ENCODE measurements around the gene IQGAP2.

Gene IQGAP2

DNA sequence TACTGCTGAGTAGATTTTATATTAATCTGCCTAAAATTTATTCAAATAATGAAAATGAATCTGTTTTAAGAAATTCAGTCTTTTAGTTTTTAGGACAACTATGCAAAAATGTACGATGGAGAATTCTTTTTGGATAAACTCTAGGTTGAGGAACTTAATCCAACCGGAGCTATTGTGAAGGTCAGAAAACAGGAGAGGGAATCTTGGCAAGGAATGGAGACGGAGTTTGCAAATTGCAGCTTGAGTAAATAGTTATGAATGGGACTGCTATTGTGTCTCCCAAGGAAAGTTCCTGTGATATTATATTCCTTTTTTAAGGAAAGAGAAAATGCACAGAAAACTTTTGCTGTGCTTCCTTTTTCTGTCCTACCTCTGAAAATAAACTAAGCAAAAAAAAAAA, 67.9 kb downstream of the IQGAP2 start:
- Histone ChIP-seq H3K27ac (ENCODE audit: low read length) (no peak overlapping the region), H3K4me1 (ENCODE audit: control insufficient read depth, insufficient read depth, low read length) (no peaks in the 10 kb centered on the region), H3K9me3 (ENCODE audit: control insufficient read depth in 2 of 2, low read length in 2 of 2) (no peaks in the 10 kb centered on the region), H3K36me3 (ENCODE audit: control insufficient read depth in 2 of 2, insufficient read depth in 2 of 2, low read length in 2 of 2) (no peaks in the 10 kb centered on the region), H3K9ac (ENCODE audit: low read length in 2 of 2) (no peak overlapping the region), H3K4me3 (ENCODE audit: low read length in 2 of 2) (no peak overlapping the region), H3K27me3 (ENCODE audit: control insufficient read depth in 1 of 2, insufficient read depth in 2 of 2, low read length in 2 of 2) (no peaks in the 10 kb centered on the region)

- no peak overlapping the region for H3K4me3 ChIP-seq (ENCODE audit: low read length in 2 of 2)
- no peak overlapping the region for H3K27ac ChIP-seq (ENCODE audit: low read length)
- no peaks in the 10 kb centered on the region for H3K4me1 ChIP-seq (ENCODE audit: control insufficient read depth, insufficient read depth, low read length)
- H3K36me3 ChIP-seq (ENCODE audit: control insufficient read depth in 2 of 2, insufficient read depth in 2 of 2, low read length in 2 of 2), result no peaks in the 10 kb centered on the region
- no peak overlapping the region for H3K9ac ChIP-seq (ENCODE audit: low read length in 2 of 2)
- no peaks in the 10 kb centered on the region for H3K27me3 ChIP-seq (ENCODE audit: control insufficient read depth in 1 of 2, insufficient read depth in 2 of 2, low read length in 2 of 2)
- no peaks in the 10 kb centered on the region for H3K9me3 ChIP-seq (ENCODE audit: control insufficient read depth in 2 of 2, low read length in 2 of 2)
These were observed 68.3 kb downstream of the IQGAP2 start for GRCh38 chr5:76471406-76471805.

- H3K9ac ChIP-seq (ENCODE audit: low read length in 2 of 2), result no peak overlapping the region
- no peaks in the 10 kb centered on the region for H3K27me3 ChIP-seq (ENCODE audit: control insufficient read depth in 1 of 2, insufficient read depth in 2 of 2, low read length in 2 of 2)
- no peaks in the 10 kb centered on the region for H3K4me1 ChIP-seq (ENCODE audit: control insufficient read depth, insufficient read depth, low read length)
- H3K4me3 ChIP-seq (ENCODE audit: low read length in 2 of 2), result no peak overlapping the region
- H3K27ac ChIP-seq (ENCODE audit: low read length), result no peak overlapping the region
- H3K36me3 ChIP-seq (ENCODE audit: control insufficient read depth in 2 of 2, insufficient read depth in 2 of 2, low read length in 2 of 2), result no peaks in the 10 kb centered on the region
- H3K9me3 ChIP-seq (ENCODE audit: control insufficient read depth in 2 of 2, low read length in 2 of 2), result no peaks in the 10 kb centered on the region
These were observed 68.9 kb downstream of the IQGAP2 start for GRCh38 chr5:76471987-76472334.

DNA sequence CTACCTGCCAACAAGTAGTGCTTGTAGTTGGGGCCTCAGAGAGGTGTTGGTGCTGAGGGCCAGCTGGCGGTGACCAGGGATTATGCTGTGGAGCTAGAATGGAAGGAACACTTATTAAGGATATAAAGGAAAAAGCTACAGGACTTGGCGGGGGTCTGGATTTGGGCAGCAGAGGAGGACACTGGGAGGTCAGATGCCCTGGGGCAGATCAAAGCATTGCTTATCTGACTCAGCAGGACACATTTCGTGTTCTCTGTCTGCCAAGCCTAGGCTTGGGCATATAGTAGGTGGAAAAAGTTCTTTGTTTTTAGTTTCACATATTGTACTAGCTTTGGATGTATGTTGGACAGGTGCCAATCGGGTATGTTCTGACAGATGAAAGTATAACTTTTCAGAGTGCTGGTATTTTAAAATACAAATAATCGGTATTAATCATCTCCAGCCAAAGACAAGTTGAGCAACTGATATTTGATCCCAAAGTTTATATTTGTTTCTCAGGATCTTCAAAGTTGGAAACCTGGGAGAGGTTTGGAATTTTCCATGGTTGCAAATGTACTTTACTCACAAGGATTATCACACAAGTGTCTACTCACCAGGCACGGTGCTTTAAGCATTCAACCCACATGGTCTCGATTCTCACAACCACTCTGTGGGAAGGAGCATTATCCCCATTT, 69.4 kb downstream of the IQGAP2 start:
- H3K9ac ChIP-seq (ENCODE audit: low read length in 2 of 2), result no peak overlapping the region
- H3K9me3 ChIP-seq (ENCODE audit: control insufficient read depth in 2 of 2, low read length in 2 of 2), result no peaks in the 10 kb centered on the region
- H3K4me3 ChIP-seq (ENCODE audit: low read length in 2 of 2), result no peak overlapping the region
- H3K36me3 ChIP-seq (ENCODE audit: control insufficient read depth in 2 of 2, insufficient read depth in 2 of 2, low read length in 2 of 2), result no peaks in the 10 kb centered on the region
- no peak overlapping the region for H3K27ac ChIP-seq (ENCODE audit: low read length)
- no peaks in the 10 kb centered on the region for H3K27me3 ChIP-seq (ENCODE audit: control insufficient read depth in 1 of 2, insufficient read depth in 2 of 2, low read length in 2 of 2)
- no peaks in the 10 kb centered on the region for H3K4me1 ChIP-seq (ENCODE audit: control insufficient read depth, insufficient read depth, low read length)

DNA sequence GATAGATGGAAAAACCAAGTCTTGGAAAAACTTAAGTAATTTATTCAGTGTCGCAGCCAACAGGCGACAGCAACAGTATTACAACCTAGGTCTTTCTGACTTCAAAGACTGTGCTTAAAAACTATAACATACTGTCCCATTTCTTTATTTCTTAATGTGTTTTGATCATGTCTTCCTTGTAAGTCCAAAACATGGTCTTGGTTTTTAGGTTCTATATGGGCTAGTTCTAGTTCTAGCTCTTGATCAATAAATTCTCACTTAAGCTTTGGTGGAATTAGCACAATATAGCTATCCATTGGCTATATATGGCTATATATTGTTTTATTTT, 69.9 kb downstream of the IQGAP2 start:
- Histone ChIP-seq H3K9me3 (ENCODE audit: control insufficient read depth in 2 of 2, low read length in 2 of 2) (no peaks in the 10 kb centered on the region), H3K36me3 (ENCODE audit: control insufficient read depth in 2 of 2, insufficient read depth in 2 of 2, low read length in 2 of 2) (no peaks in the 10 kb centered on the region), H3K4me1 (ENCODE audit: control insufficient read depth, insufficient read depth, low read length) (no peaks in the 10 kb centered on the region), H3K4me3 (ENCODE audit: low read length in 2 of 2) (no peak overlapping the region), H3K27me3 (ENCODE audit: control insufficient read depth in 1 of 2, insufficient read depth in 2 of 2, low read length in 2 of 2) (no peaks in the 10 kb centered on the region), H3K9ac (ENCODE audit: low read length in 2 of 2) (no peak overlapping the region), H3K27ac (ENCODE audit: low read length) (no peak overlapping the region)

DNA sequence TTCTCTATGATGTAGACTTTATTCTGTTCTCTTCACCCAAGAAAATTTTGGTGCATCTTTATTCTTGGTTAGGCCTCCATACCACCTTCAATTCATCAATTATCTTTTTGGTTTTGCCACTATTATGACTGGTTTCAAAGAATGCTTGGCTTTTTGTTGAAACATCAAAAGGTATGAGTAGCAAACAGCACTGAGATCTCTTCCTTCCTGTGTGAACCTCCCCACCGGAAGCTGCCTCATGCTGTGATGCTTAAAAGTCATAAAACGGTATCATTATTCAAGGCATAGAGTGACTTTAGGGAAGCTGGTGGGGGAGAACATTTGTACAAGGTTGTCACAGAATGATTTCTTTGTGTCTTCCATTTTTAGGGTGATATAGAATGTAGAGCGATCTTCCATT, 70.6 kb downstream of the IQGAP2 start:
- Histone ChIP-seq H3K4me1 (ENCODE audit: control insufficient read depth, insufficient read depth, low read length) (no peaks in the 10 kb centered on the region), H3K27ac (ENCODE audit: low read length) (no peak overlapping the region), H3K9ac (ENCODE audit: low read length in 2 of 2) (no peak overlapping the region), H3K9me3 (ENCODE audit: control insufficient read depth in 2 of 2, low read length in 2 of 2) (no peaks in the 10 kb centered on the region), H3K27me3 (ENCODE audit: control insufficient read depth in 1 of 2, insufficient read depth in 2 of 2, low read length in 2 of 2) (no peaks in the 10 kb centered on the region), H3K4me3 (ENCODE audit: low read length in 2 of 2) (no peak overlapping the region), H3K36me3 (ENCODE audit: control insufficient read depth in 2 of 2, insufficient read depth in 2 of 2, low read length in 2 of 2) (no peaks in the 10 kb centered on the region)

GRCh38 chr5:76474377-76474776, 71.3 kb downstream of the IQGAP2 start:
- Histone ChIP-seq H3K27me3 (ENCODE audit: control insufficient read depth in 1 of 2, insufficient read depth in 2 of 2, low read length in 2 of 2) (no peaks in the 10 kb centered on the region), H3K27ac (ENCODE audit: low read length) (no peak overlapping the region), H3K9me3 (ENCODE audit: control insufficient read depth in 2 of 2, low read length in 2 of 2) (no peaks in the 10 kb centered on the region), H3K36me3 (ENCODE audit: control insufficient read depth in 2 of 2, insufficient read depth in 2 of 2, low read length in 2 of 2) (no peaks in the 10 kb centered on the region), H3K9ac (ENCODE audit: low read length in 2 of 2) (no peak overlapping the region), H3K4me1 (ENCODE audit: control insufficient read depth, insufficient read depth, low read length) (no peaks in the 10 kb centered on the region), H3K4me3 (ENCODE audit: low read length in 2 of 2) (no peak overlapping the region)

- Histone ChIP-seq H3K4me1 (ENCODE audit: control insufficient read depth, insufficient read depth, low read length) (no peaks in the 10 kb centered on the region), H3K27me3 (ENCODE audit: control insufficient read depth in 1 of 2, insufficient read depth in 2 of 2, low read length in 2 of 2) (no peaks in the 10 kb centered on the region), H3K36me3 (ENCODE audit: control insufficient read depth in 2 of 2, insufficient read depth in 2 of 2, low read length in 2 of 2) (no peaks in the 10 kb centered on the region), H3K9me3 (ENCODE audit: control insufficient read depth in 2 of 2, low read length in 2 of 2) (no peaks in the 10 kb centered on the region), H3K4me3 (ENCODE audit: low read length in 2 of 2) (no peak overlapping the region), H3K9ac (ENCODE audit: low read length in 2 of 2) (no peak overlapping the region), H3K27ac (ENCODE audit: low read length) (no peak overlapping the region)
These were observed 72.3 kb downstream of the IQGAP2 start for GRCh38 chr5:76475385-76475784.

DNA sequence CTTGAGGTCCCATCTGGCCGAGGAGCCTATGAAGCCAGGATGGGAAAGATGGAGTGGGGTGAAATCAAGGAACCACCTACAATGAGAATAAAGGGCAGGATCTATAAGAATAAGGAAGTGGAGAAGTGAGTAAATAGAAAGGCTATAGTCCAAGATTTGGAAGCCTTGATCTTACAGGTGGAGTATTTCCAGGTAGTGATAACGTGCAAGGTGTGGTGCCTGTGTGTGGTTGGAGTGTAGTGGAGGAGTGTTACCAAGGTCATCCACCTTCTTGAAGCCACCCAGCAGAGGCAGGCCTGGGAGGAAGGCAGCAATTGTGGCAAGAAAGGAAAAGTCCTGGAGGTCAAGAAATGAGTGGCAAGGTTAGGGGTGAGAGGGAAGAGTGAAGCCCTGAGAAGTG, 72.9 kb downstream of the IQGAP2 start:
- no peak overlapping the region for H3K27ac ChIP-seq (ENCODE audit: low read length)
- H3K4me1 ChIP-seq (ENCODE audit: control insufficient read depth, insufficient read depth, low read length), result no peaks in the 10 kb centered on the region
- no peak overlapping the region for H3K4me3 ChIP-seq (ENCODE audit: low read length in 2 of 2)
- H3K36me3 ChIP-seq (ENCODE audit: control insufficient read depth in 2 of 2, insufficient read depth in 2 of 2, low read length in 2 of 2), result no peaks in the 10 kb centered on the region
- H3K9ac ChIP-seq (ENCODE audit: low read length in 2 of 2), result no peak overlapping the region
- no peaks in the 10 kb centered on the region for H3K9me3 ChIP-seq (ENCODE audit: control insufficient read depth in 2 of 2, low read length in 2 of 2)
- H3K27me3 ChIP-seq (ENCODE audit: control insufficient read depth in 1 of 2, insufficient read depth in 2 of 2, low read length in 2 of 2), result no peaks in the 10 kb centered on the region

DNA sequence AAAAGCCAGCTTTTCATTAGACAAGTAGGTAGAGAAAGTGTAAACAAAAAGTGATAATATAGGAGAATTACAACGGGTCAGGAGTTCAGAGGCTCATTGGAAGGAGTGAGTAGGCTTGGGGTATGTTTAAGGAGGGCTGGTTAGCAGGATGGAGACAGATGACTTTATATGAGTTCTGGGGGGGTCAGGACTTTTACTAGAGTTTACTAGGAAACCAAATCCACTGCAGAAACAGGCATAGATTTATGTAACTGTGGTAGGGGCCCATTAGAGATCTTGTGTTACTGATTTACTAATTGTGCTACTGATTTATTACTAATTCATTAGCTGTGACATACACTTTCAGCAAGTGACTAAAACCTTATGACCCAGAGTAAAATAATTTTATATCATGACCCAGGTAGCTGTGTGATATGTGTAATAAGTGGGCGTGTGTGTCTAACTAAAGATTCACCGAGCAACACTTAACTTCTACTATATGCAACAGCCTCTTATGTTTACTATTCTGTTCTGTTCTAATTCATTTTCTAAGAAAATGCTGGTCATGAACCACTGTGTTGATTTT, 73.5 kb downstream of the IQGAP2 start:
- Histone ChIP-seq H3K27ac (ENCODE audit: low read length) (no peak overlapping the region), H3K36me3 (ENCODE audit: control insufficient read depth in 2 of 2, insufficient read depth in 2 of 2, low read length in 2 of 2) (no peaks in the 10 kb centered on the region)

DNA sequence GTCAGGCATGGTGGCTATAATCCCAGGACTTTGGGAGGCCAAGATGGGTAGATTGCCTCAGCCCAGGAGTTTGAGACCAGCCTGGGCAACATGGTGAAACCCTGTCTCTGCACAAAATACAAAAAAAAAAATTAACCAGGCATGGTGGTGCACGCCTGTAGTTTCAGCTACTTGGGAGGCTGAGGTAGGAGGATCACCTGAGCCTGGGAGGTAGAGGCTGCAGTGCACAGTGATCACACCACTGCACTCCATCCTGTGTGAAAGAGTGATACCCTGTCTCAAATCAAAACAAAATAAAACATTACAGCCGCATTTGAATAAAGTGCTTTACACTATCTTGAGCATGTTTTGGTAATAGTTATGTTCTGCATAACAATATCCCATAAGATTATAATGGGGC, 74.0 kb downstream of the IQGAP2 start:
- H3K4me3 ChIP-seq (ENCODE audit: low read length in 2 of 2), result no peak overlapping the region
- H3K9ac ChIP-seq (ENCODE audit: low read length in 2 of 2), result no peak overlapping the region
- no peak overlapping the region for H3K27ac ChIP-seq (ENCODE audit: low read length)
- H3K4me1 ChIP-seq (ENCODE audit: control insufficient read depth, insufficient read depth, low read length), result no peaks in the 10 kb centered on the region
- H3K27me3 ChIP-seq (ENCODE audit: control insufficient read depth in 1 of 2, insufficient read depth in 2 of 2, low read length in 2 of 2), result no peaks in the 10 kb centered on the region
- no peaks in the 10 kb centered on the region for H3K9me3 ChIP-seq (ENCODE audit: control insufficient read depth in 2 of 2, low read length in 2 of 2)
- H3K36me3 ChIP-seq (ENCODE audit: control insufficient read depth in 2 of 2, insufficient read depth in 2 of 2, low read length in 2 of 2), result no peaks in the 10 kb centered on the region

More for the DNA sequence above, 73.5 kb downstream of the IQGAP2 start:
- Histone ChIP-seq H3K4me3 (ENCODE audit: low read length in 2 of 2) (no peak overlapping the region), H3K27me3 (ENCODE audit: control insufficient read depth in 1 of 2, insufficient read depth in 2 of 2, low read length in 2 of 2) (no peaks in the 10 kb centered on the region), H3K9me3 (ENCODE audit: control insufficient read depth in 2 of 2, low read length in 2 of 2) (no peaks in the 10 kb centered on the region), H3K9ac (ENCODE audit: low read length in 2 of 2) (no peak overlapping the region), H3K4me1 (ENCODE audit: control insufficient read depth, insufficient read depth, low read length) (no peaks in the 10 kb centered on the region)

All from stomach smooth muscle (tissue), 2 donors.